GM12878 (cell line): ENCODE measurements around the gene MICAL3.

Experiments used
- ATF2 ChIP-seq: IDR thresholded peaks from 2 replicates; pipeline ENCODE4 v1.6.1; 2012; ENCODE audit warnings: low read length, inconsistent platforms
- ATF3 ChIP-seq: IDR thresholded peaks from 2 replicates; pipeline ENCODE4 v1.6.1; 2011; ENCODE audit warnings: low read depth, mild to moderate bottlenecking, low read length, moderate library complexity, borderline replicate concordance; ENCODE audit errors: extremely low read depth
- BRCA1 ChIP-seq: IDR thresholded peaks from 2 replicates; pipeline ENCODE4 v1.6.1; 2011; ENCODE audit warnings: low read depth, low read length, improper control_type of control experiment
- CHD2 ChIP-seq: IDR thresholded peaks from 2 replicates; pipeline ENCODE4 v1.6.1; 2011; ENCODE audit warnings: low read depth, low read length, improper control_type of control experiment, borderline replicate concordance
- EP300 ChIP-seq, 2 experiments: fragments of 150-350 bp in 1 of 2; IDR thresholded peaks; 2 replicates each; pipeline ENCODE4 v1.6.1; 2011 to 2012; ENCODE audit warnings: low read depth in 2 of 2, low read length in 2 of 2, borderline replicate concordance in 1 of 2, improper control_type of control experiment in 1 of 2, inconsistent platforms in 1 of 2; ENCODE audit not compliant: control insufficient read depth in 1 of 2
- MLLT1 ChIP-seq: fragments of 450-650 bp; IDR thresholded peaks from 2 replicates; pipeline ENCODE4 v1.6.1; 2016; ENCODE audit warnings: mild to moderate bottlenecking
- NFIC ChIP-seq: IDR thresholded peaks from 2 replicates; pipeline ENCODE4 v1.6.1; 2012; ENCODE audit warnings: low read depth, mild to moderate bottlenecking, inconsistent platforms, low read length, moderate library complexity
- POLR2A ChIP-seq: IDR thresholded peaks from 2 replicates; pipeline ENCODE4 v1.6.1; 2011; ENCODE audit warnings: low read depth, mild to moderate bottlenecking, low read length
- POLR2AphosphoS5 ChIP-seq: IDR thresholded peaks from 2 replicates; pipeline ENCODE4 v1.6.1; 2011; ENCODE audit warnings: mild to moderate bottlenecking, low read length, inconsistent platforms
- SIN3A ChIP-seq: IDR thresholded peaks from 2 replicates; pipeline ENCODE4 v1.6.1; 2012; ENCODE audit warnings: low read depth, low read length, improper control_type of control experiment
- TCF12 ChIP-seq: IDR thresholded peaks from 2 replicates; pipeline ENCODE4 v1.6.1; 2011; ENCODE audit warnings: low read depth, mild to moderate bottlenecking, low read length
- TF ChIP-seq, protein P1 (sequence below): fragments of 450-650 bp; IDR thresholded peaks from 2 replicates; pipeline ENCODE4 v1.6.1; 2014; ENCODE audit warnings: mild to moderate bottlenecking

- TF ChIP-seq CHD2 (no peak), ATF3 (no peak), POLR2A (no peak), EP300 (IDR thresholded peaks at IDR 0.05; ENCODE audit: borderline replicate concordance in 1 of 2, control insufficient read depth in 1 of 2, low read depth in 2 of 2, low read length in 2 of 2) (no peak), NFIC (no peak), TCF12 (no peak), BRCA1 (no peak), POLR2AphosphoS5 (no peak), MLLT1 (no peak), SIN3A (no peak), ATF2 (no peak)
- TF ChIP-seq, protein P1, sequence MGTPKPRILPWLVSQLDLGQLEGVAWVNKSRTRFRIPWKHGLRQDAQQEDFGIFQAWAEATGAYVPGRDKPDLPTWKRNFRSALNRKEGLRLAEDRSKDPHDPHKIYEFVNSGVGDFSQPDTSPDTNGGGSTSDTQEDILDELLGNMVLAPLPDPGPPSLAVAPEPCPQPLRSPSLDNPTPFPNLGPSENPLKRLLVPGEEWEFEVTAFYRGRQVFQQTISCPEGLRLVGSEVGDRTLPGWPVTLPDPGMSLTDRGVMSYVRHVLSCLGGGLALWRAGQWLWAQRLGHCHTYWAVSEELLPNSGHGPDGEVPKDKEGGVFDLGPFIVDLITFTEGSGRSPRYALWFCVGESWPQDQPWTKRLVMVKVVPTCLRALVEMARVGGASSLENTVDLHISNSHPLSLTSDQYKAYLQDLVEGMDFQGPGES: no peak
These were observed 260.3 kb downstream of the MICAL3 start for GRCh38 chr22:17764036-17764435.
